Measurements from ENCODE around the gene PLCB2.

PLCB2 gene

DNA sequence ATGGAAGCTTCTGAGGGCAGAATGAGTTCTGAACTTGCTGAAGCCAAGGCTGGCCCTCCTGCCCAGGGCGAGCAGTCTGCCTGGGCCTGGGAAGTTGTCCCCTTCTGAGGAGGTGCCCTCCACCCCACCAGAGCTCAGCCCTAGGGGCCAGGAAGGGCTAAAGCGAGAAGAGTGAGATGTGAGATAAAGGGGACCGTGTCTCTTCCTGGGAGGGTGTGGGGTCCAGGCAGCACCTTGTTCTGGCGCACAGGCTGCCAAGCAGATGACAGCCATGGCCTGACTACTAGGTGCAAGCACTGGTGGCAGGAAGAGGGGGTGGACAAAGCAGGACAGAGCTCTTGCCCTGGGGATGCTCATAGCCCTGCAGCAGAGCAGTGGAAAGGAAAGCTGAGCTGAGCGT lies 65.1 kb downstream of the PLCB2 start:
- Histone ChIP-seq H3K27ac (no peak overlapping the region), H3K4me2 (peak overlapping the region in 2 of 11 experiments; percentile 2 to 45; a peak in 3 of 22 replicates)

DNA sequence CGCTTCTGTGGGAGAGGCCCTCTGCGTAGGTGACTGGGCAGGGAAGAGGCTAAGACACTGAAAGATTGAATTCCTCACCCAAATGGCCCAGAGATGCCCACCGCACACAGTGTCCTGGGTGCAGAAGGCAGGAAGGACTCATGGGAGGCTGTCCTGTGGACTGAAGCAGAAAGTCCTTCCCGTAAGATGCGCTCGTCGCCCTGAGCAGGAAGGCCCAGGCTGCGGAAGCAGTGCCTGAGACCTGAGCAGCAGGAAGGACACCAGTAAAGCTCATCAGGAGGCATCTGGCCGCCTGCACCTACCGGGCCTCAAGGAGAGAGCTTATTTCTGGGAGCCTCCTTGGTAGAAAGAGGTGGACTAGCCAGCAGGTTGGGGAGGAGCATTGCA lies 65.5 kb downstream of the PLCB2 start:
- Histone ChIP-seq H4K20me1 (no peaks in the 10 kb centered on the region), H3K4me3 (no peak overlapping the region), H3K9ac (no peak overlapping the region), H3K4me1 (peaks cover 25 to 43% (median 32%) of the 10 kb centered on the region in 10 experiments), H3K4me2 (0 out of 22 replicates have a peak overlapping the region, but pooled peaks of 1 of the 11 experiments have one; percentile 45), H3K36me3 (no peaks in the 10 kb centered on the region), H3K9me3 (replicated peaks in 1 of 11) (no peaks in the 10 kb centered on the region), H3K27me3 (peaks cover 0 to 14% (median 9%) of the 10 kb centered on the region in 11 experiments; a peak in 6 of 22 replicates), H3K27ac (no peak overlapping the region)
- no peak for TF ChIP-seq Cebpa-rat (IDR thresholded peaks at IDR 0.05)

More for the DNA sequence above, 65.1 kb downstream of the PLCB2 start:
- no peak overlapping the region for H3K4me3 ChIP-seq
- H3K9ac ChIP-seq: no peak overlapping the region
- TF ChIP-seq Cebpa-rat (IDR thresholded peaks at IDR 0.05): no peak
- no peaks in the 10 kb centered on the region for H3K36me3 ChIP-seq
- no peaks in the 10 kb centered on the region for H3K9me3 ChIP-seq (replicated peaks in 1 of 11)
- peaks cover 0 to 14% (median 9%) of the 10 kb centered on the region in 11 experiments; a peak in 6 of 22 replicates for H3K27me3 ChIP-seq
- H4K20me1 ChIP-seq: no peaks in the 10 kb centered on the region
- peaks cover 25 to 43% (median 35%) of the 10 kb centered on the region in 10 experiments for H3K4me1 ChIP-seq

DNA sequence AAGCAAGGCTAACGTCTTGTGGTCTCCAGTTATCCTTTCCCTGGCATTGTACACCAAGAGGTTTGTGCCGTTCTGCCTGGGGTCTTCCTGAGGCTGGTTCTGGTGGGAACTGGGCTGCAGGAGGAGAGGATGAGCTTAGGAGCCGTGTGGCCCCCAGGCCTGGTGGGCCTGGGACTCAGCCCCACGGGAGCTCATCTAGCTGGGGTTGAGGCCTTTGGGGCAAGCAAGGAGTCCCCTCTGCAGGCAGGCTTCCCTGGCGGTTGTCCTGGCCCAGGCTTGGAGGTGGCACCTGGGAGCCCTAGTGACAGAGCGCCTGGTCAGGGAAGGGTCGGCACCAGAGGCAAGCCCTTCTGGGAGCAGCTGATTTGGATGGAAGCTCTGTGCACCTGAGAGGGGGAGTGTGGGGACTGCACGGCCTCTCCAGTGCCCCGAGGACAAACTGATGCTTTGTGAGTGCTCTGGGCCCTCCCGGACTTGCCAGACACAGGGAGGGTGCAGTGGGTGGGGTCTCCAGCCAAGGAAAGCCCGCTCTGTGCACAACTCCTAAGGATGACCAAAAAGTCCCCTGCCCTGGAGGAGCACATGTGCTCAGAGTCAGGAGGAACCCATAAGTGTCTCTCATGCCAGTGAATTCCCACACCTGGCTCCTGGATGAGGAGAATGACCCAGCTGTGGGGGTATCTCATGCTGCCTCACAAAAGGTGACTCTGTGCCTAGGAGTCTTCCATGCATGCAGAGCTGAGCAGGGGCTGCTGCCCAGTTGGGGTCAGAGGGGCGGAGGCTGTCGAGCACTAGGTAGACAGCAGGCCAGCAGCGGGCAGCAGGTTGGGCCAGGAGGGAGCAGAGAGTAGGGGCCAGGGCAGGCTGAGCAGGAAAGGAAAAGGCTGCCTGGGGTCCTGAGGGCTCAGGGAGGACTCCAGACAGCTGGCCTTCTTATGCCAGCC lies 66.2 kb downstream of the PLCB2 start:
- TF ChIP-seq Cebpa-rat (IDR thresholded peaks at IDR 0.05): no peak
- no peaks in the 10 kb centered on the region for H3K9me3 ChIP-seq (replicated peaks in 1 of 11)
- H3K4me3 ChIP-seq: no peak overlapping the region
- peaks cover 25 to 43% (median 28%) of the 10 kb centered on the region in 10 experiments for H3K4me1 ChIP-seq
- H3K27ac ChIP-seq: no peak overlapping the region
- no peak overlapping the region for H3K4me2 ChIP-seq
- H4K20me1 ChIP-seq: no peaks in the 10 kb centered on the region
- peaks cover 0 to 14% (median 9%) of the 10 kb centered on the region in 11 experiments; a peak in 6 of 22 replicates for H3K27me3 ChIP-seq
- H3K36me3 ChIP-seq: no peaks in the 10 kb centered on the region
- H3K9ac ChIP-seq: no peak overlapping the region

DNA sequence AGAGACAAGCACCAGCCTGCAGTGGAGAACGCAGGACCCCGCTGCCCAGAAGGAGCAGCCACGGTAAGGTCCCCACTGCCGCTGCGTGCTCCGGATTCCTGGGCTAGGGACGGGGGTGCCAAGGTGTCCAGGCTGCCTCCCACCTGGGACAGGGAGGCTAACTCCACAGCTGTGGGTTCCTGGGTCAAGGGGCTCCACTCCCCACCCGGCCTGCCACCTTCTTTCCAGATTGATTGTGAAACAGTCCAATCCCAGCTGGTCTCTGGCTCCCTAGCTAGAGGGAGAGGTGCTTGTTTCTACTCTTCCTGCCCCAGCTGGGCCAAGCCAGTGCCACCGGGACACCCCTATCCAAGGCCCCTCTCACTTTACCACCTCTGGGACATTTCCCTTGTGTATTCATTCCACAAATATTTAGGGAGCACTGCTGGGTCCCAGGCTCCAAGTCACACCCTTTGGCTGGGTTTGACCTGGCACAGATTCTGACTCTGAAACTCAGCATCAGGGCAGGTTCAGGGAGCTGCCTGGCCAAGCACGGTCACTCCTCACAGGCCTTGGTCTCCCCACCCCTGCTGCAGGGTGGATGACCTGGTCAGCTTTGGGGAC lies 67.0 kb downstream of the PLCB2 start:
- Histone ChIP-seq H3K4me2 (peak overlapping the region in 9 of 11 experiments; percentile 37 to 97 (median 91); a peak in 14 of 22 replicates), H3K36me3 (no peaks in the 10 kb centered on the region), H3K4me1 (peaks cover 28 to 49% (median 33%) of the 10 kb centered on the region in 10 experiments), H3K27me3 (peaks cover 0 to 14% (median 9%) of the 10 kb centered on the region in 11 experiments; a peak in 6 of 22 replicates), H3K4me3 (no peak overlapping the region), H4K20me1 (no peaks in the 10 kb centered on the region), H3K9me3 (replicated peaks in 1 of 11) (no peaks in the 10 kb centered on the region), H3K9ac (0 out of 22 replicates have a peak overlapping the region, but pooled peaks of 1 of the 11 experiments have one; percentile 24), H3K27ac (no peak overlapping the region)
- TF ChIP-seq Cebpa-rat (IDR thresholded peaks at IDR 0.05): no peak

DNA sequence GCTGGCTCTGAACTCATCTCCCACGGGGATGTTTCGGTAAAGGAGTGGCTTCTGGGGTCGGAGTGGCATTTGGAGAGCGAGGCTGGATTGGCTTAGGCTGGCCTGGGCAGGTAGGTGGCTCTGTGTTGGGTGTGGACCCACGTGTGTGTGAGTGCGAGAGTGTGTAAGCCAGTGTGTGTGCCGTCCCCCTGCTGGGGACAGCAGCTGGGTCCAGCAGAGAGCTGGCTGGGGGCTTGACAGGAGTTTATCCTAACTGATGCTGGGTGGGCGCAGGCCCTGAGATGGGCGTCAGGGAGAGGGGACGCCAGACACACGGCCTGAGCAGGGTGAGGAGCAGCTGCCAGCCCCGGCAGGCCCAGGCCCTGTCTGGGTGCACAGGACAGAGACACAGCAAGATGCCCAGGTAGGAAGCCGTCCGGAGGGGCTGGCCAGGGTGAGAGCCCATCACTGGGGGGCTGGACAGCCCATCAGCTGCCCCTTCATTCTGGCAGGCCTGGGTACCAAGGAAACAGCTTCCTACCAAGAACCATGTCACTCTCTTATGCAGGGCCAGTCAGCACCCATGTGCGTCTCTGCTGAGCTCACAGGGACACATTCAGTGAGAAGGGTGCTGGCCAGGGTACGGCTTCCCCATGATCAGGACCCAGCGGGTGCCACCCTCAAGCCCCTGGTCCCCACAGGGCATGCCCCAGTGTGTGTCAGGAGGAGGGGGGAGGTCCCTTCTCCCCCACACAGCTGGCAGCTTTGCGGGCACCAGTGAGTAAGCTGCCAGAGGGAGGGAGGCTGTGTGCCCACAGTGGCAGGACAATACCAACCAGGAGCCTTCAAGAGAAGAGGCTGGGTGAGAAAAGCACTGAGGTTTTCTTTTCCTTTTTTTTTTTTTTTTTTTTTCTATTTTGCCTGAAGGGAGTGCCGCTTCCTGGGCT lies 67.8 kb downstream of the PLCB2 start:
- Histone ChIP-seq H4K20me1 (no peaks in the 10 kb centered on the region), H3K27me3 (peaks cover 0 to 14% (median 9%) of the 10 kb centered on the region in 11 experiments; a peak in 6 of 22 replicates), H3K4me3 (no peak overlapping the region), H3K4me1 (peaks cover 36 to 57% (median 41%) of the 10 kb centered on the region in 10 experiments), H3K9ac (peak overlapping the region in 8 of 11 experiments; percentile 24 to 66 (median 62); a peak in 7 of 22 replicates), H3K27ac (no peak overlapping the region; a peak in 1 of 22 replicates), H3K4me2 (peak overlapping the region; percentile 83 to 97 (median 94)), H3K9me3 (replicated peaks in 1 of 11) (no peaks in the 10 kb centered on the region), H3K36me3 (no peaks in the 10 kb centered on the region)
- no peak for TF ChIP-seq Cebpa-rat (IDR thresholded peaks at IDR 0.05)

DNA sequence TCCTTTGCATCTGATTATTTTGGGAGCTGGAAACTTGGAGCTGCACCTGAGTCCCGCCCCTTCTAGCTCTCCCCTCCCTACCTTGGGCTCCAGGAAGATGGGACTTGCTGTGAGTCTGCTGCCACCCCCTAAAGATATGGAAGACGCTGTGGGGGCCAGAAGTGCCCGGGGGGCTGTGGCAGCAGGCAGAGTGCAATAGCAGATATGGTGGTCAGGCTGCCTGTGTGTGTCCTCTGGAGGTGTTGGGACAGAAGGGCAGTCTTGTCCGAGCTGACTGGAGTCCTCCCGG lies 68.4 kb downstream of the PLCB2 start:
- H3K4me2 ChIP-seq: peak overlapping the region; percentile 83 to 97 (median 94)
- H4K20me1 ChIP-seq: no peaks in the 10 kb centered on the region
- TF ChIP-seq Cebpa-rat (IDR thresholded peaks at IDR 0.05): no peak
- peaks cover 0 to 14% (median 9%) of the 10 kb centered on the region in 11 experiments; a peak in 6 of 22 replicates for H3K27me3 ChIP-seq
- H3K27ac ChIP-seq: peak overlapping the region in 5 of 11 experiments; percentile 8 to 68 (median 14); a peak in 6 of 22 replicates
- peak overlapping the region in 10 of 11 experiments; percentile 51 to 66 (median 60); a peak in 21 of 22 replicates for H3K9ac ChIP-seq
- no peaks in the 10 kb centered on the region for H3K36me3 ChIP-seq
- no peaks in the 10 kb centered on the region for H3K9me3 ChIP-seq (replicated peaks in 1 of 11)
- H3K4me3 ChIP-seq: peak overlapping the region; percentile 27 to 65 (median 48); a peak in 16 of 20 replicates
- H3K4me1 ChIP-seq: peaks cover 42 to 63% (median 47%) of the 10 kb centered on the region in 10 experiments

DNA sequence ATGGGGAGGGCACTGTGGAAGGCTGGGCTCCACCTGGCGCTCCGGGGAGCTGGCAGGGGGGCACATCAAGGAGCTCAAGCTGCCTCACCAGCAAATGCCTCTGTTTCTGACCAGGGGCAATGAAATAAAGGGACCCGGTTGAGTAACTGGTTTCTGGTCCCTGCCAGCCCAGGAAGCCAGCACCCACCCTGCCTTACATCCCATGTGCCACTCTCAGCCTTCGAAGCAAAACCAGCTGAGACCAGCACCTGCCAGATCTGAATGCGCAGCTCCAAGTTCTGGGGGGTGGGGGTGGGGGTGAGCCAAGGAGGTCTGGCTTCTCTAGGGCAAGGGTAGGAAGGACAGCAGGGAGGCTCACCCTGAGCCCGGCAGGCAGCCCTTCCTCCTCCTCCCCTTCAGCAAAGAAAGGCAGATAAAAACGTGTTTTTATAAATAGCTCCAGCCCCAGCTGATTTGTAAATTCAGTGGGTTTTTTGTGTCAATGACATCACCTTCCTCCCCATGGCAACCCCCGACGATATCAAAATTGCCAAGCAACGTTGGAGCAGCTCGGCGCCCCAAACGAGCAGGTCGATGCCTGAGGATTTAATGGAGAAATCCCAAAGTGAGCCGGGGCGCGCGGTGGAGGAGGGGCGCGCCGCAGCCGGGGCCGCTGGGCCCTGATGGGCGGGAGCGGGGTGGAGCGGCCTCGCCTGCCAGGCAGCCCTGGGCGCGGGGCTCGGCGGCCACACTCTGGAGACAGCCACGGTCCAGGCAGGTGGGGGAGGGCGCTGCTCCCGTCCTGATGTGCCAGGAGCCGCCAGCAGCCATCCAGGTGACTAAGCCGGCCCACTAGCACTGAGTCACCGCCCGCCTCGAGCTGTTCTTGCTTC lies 69.0 kb downstream of the PLCB2 start, which contains the start of gene PAK6:
Gene PAK6 (plus strand): TSS at position 532 of the 872 bp plus-strand sequence. CDS start 25,723 bp downstream, outside the sequence.
- Histone ChIP-seq H4K20me1 (no peaks in the 10 kb centered on the region), H3K9me3 (replicated peaks in 1 of 11) (no peaks in the 10 kb centered on the region), H3K4me1 (peaks cover 47 to 69% (median 52%) of the 10 kb centered on the region in 10 experiments), H3K27me3 (peaks cover 0 to 14% (median 9%) of the 10 kb centered on the region in 11 experiments; a peak in 6 of 22 replicates), H3K4me2 (peak within 1 kb of the TSS; percentile 83 to 97 (median 94)), H3K9ac (peak within 1 kb of the TSS in 10 of 11 experiments; percentile 51 to 66 (median 60); a peak in 21 of 22 replicates), H3K36me3 (0 out of 22 replicates have a peak, but pooled peaks cover 0 to 5% (median 0%) of the 10 kb centered on the region in 11 experiments), H3K27ac (peak within 1 kb of the TSS in 5 of 11 experiments; percentile 8 to 68 (median 14); a peak in 6 of 22 replicates), H3K4me3 (peak within 1 kb of the TSS; percentile 27 to 65 (median 48); a peak in 17 of 20 replicates)
- no peak for TF ChIP-seq Cebpa-rat (IDR thresholded peaks at IDR 0.05)
